Fibroblast of pulmonary artery (primary cell): ENCODE measurements around the gene PSMD11.

Experiments
- DNase-seq: peaks from one replicate; pipeline ENCODE4 v3.0.0-alpha.2; 2010; ENCODE audit warnings: low read depth
- H3K4me3 ChIP-seq: replicated peaks from 2 replicates; pipeline ENCODE4 v1.5.1; 2011; ENCODE audit warnings: low read depth, mild to moderate bottlenecking, control low read depth, low read length, moderate library complexity
- TF ChIP-seq, protein P1 (sequence below): IDR thresholded peaks from 2 replicates; pipeline ENCODE4 v1.5.1; 2011; ENCODE audit warnings: mild to moderate bottlenecking, control low read depth, low read length, inconsistent platforms; ENCODE audit errors: missing control alignments

The PSMD11 gene

GRCh38 chr17:32485261-32486110 is 41.2 kb downstream of the PSMD11 start:
- TF ChIP-seq, protein P1, sequence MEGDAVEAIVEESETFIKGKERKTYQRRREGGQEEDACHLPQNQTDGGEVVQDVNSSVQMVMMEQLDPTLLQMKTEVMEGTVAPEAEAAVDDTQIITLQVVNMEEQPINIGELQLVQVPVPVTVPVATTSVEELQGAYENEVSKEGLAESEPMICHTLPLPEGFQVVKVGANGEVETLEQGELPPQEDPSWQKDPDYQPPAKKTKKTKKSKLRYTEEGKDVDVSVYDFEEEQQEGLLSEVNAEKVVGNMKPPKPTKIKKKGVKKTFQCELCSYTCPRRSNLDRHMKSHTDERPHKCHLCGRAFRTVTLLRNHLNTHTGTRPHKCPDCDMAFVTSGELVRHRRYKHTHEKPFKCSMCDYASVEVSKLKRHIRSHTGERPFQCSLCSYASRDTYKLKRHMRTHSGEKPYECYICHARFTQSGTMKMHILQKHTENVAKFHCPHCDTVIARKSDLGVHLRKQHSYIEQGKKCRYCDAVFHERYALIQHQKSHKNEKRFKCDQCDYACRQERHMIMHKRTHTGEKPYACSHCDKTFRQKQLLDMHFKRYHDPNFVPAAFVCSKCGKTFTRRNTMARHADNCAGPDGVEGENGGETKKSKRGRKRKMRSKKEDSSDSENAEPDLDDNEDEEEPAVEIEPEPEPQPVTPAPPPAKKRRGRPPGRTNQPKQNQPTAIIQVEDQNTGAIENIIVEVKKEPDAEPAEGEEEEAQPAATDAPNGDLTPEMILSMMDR, result no peak
- peak overlapping the region; percentile 40 for H3K4me3 ChIP-seq
- no peak for DNase-seq

GRCh38 chr17:32486111-32486700 is 41.9 kb downstream of the PSMD11 start:
- H3K4me3 ChIP-seq, result peak overlapping the region; percentile 45
- peak; percentile 64 for DNase-seq
- TF ChIP-seq, protein P1, result no peak

- H3K4me3 ChIP-seq, result peak within 1 kb of the TSS; percentile 48
- TF ChIP-seq, protein P1, result no peak
- DNase-seq, result peak; percentile 42
Measured at GRCh38 chr17:32486701-32487472, 42.6 kb downstream of the PSMD11 start, which contains the start of gene CDK5R1. CDK5R1 (plus strand) TSS chr17:32486993; CDS start chr17:32487621, 628 bp downstream.

GRCh38 chr17:32487473-32488176 is 43.3 kb downstream of the PSMD11 start:
- TF ChIP-seq, protein P1, result no peak
- peak overlapping the region; percentile 48 for H3K4me3 ChIP-seq
- no peak for DNase-seq

DNA sequence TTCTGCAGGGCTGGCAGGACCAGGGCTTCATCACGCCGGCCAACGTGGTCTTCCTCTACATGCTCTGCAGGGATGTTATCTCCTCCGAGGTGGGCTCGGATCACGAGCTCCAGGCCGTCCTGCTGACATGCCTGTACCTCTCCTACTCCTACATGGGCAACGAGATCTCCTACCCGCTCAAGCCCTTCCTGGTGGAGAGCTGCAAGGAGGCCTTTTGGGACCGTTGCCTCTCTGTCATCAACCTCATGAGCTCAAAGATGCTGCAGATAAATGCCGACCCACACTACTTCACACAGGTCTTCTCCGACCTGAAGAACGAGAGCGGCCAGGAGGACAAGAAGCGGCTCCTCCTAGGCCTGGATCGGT is 43.9 kb downstream of the PSMD11 start:
- TF ChIP-seq, protein P1, result no peak
- DNase-seq, result no peak
- H3K4me3 ChIP-seq, result no peak overlapping the region

GRCh38 chr17:32488604-32489180 is 44.4 kb downstream of the PSMD11 start:
- TF ChIP-seq, protein P1, result no peak
- no peak for DNase-seq
- H3K4me3 ChIP-seq, result no peak overlapping the region
